Measurements from ENCODE around the gene BRAT1. TPM values are rescaled to one million over a fixed set of nuclear protein-coding genes. Genes with fewer than 3 reads are reported as not detected.

BRAT1 gene
- total and polyA plus RNA-seq, 7 experiments from 2014 or later: 23.4 to 58.9 (median 37.0) TPM

DNA sequence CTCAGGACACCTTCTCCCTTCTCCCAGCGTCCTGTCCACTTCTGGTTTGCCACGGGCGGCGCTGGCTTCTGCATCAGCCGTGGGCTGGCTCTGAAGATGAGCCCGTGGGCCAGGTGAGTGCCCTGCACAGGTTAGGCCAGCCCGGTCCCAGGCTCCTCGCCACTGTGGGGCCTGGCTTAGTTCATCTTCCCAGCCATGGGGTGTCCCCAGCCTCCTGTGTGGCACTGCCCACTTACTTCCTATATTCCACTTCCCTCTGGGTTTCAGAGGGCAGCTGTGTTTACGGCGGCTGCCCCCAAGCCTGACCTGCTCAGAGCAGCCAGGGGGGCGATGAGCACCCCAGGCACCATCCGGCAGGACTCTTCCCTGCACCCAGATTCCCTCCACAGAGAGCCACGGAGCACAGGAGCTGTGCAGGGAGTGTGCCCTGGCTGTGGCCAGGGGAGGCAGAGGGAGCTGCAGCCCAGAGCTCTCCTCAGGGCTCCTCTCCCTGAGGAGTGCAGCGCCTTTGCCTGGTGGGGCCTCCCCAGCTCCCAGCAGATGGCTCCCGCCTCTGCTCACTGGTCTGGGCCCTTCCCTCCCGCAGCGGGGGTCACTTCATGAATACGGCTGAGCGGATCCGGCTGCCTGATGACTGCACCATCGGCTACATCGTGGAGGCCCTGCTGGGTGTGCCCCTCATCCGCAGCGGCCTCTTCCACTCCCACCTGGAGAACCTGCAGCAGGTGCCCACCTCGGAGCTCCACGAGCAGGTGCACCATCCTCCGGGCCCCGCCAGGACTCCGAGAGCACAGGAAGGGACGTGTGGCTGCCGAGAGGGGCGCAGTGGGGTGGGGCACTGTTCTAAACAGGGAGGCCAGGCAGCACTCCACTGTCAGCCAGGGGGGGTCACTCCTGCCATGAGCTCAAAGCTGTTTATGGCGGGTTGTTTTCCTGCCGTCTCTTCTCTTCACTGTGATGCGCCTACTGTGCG lies 29.4 kb downstream of the BRAT1 start:
- ChIA-PET POLR2A (interaction anchor here (0.7 to 15.7 kb wide), 4 partner anchors 15 to 574 kb away, joined by 3 to 401 read pairs (median 3); no protein-coding TSS in a partner anchor), CTCF (interaction anchor here (1.3 kb wide), 1 partner anchor 184 kb away, joined by 3 read pairs; no protein-coding TSS in a partner anchor)
- Mint-ChIP-seq H3K4me1 (peaks cover 45 to 69% (median 57%) of the 10 kb centered on the region in 7 donors), H3K36me3 (peaks cover 0 to 28% (median 4%) of the 10 kb centered on the region in 5 donors), H3K27ac (peak overlapping the region in 7 of 9 donors; percentile 21 to 81 (median 56)), H3K27me3 (no peaks in the 10 kb centered on the region), H3K9me3 (no peaks in the 10 kb centered on the region), H3K4me3 (peak overlapping the region in 5 of 10 donors; percentile 23 to 57 (median 33))
- intact Hi-C loops (cut with micrococcal nuclease): no loop called here
- peak overlapping the region; percentile 3 for H3K27ac ChIP-seq (ENCODE audit: low read depth, low read length)
- H3K36me3 ChIP-seq (ENCODE audit: control insufficient read depth in 2 of 3, insufficient read depth in 3 of 3, low read length in 3 of 3): peaks cover 0 to 45% (median 20%) of the 10 kb centered on the region in 3 experiments
- DNase-seq: peak in 1 of 9 donors; percentile 11
- H3K4me3 ChIP-seq (ENCODE audit: low read length): no peak overlapping the region
- H3K27me3 ChIP-seq (ENCODE audit: control insufficient read depth in 2 of 2, insufficient read depth in 2 of 2, low read length in 2 of 2): no peaks in the 10 kb centered on the region
- H3K4me1 ChIP-seq (ENCODE audit: control insufficient read depth in 2 of 2, insufficient read depth in 2 of 2, low read length in 2 of 2): peaks cover 50 to 78% of the 10 kb centered on the region in 2 donors
- no peak for ATAC-seq
- H3K9me3 ChIP-seq (ENCODE audit: control insufficient read depth in 2 of 3, low read length in 3 of 3): no peaks in the 10 kb centered on the region

DNA sequence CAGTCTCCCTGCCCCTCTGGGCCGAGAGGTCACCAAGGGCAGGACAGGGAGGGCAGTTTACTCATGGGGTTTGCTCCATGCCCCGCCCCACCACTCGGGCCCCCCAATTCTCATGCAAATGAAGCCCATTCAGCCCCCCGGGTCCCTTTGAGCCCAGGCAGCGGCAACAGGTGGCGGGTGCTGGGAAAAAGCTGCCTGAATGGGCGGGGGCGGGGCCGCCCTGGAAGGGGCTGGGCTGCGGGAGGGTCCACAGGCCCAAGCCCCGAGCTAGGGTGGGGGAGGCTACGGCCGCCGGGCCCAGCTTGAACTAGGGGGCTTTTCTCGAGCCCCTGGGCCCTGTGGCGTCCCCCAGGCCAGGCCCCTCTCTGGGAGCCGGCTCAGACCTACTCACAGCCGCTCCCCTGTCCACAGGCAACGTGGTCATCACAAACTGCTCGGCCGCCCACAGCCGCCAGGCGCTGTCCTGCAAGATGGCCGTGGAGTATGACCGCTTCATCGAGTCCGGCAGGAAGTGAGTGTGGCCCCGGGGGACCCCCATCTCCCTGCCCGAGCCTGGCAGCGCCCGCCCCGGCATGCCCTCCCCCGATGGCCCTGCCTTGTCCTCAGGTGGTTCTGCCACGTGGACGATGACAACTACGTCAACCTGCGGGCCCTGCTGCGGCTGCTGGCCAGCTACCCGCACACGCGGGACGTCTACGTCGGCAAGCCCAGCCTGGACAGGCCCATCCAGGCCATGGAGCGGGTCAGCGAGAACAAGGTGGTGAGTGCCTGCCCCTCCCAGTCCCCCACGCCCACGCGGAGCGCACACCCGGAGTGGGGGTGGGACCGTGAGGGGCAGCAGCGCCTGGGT lies 30.3 kb downstream of the BRAT1 start:
- no peaks in the 10 kb centered on the region for H3K27me3 Mint-ChIP-seq
- POLR2A ChIA-PET: interaction anchor here (0.9 to 15.7 kb wide), 4 partner anchors 14 to 29 kb away, joined by 3 to 401 read pairs (median 4); no protein-coding TSS in a partner anchor
- peaks cover 0 to 52% (median 20%) of the 10 kb centered on the region in 3 experiments for H3K36me3 ChIP-seq (ENCODE audit: control insufficient read depth in 2 of 3, insufficient read depth in 3 of 3, low read length in 3 of 3)
- peaks cover 0 to 30% (median 4%) of the 10 kb centered on the region in 5 donors for H3K36me3 Mint-ChIP-seq
- ATAC-seq (no peak), DNase-seq (peak in 1 of 9 donors; percentile 11)
- no peaks in the 10 kb centered on the region for H3K9me3 ChIP-seq (ENCODE audit: control insufficient read depth in 2 of 3, low read length in 3 of 3)
- peak overlapping the region in 1 of 10 donors; percentile 98 for H3K4me3 Mint-ChIP-seq
- H3K4me3 ChIP-seq (ENCODE audit: low read length): no peak overlapping the region
- H3K27me3 ChIP-seq (ENCODE audit: control insufficient read depth in 2 of 2, insufficient read depth in 2 of 2, low read length in 2 of 2): no peaks in the 10 kb centered on the region
- H3K27ac ChIP-seq (ENCODE audit: low read depth, low read length): no peak overlapping the region
- intact Hi-C loops (cut with micrococcal nuclease): loop anchor here in 1 of 2 donors (5.0 kb wide), 2 partner anchors 48 to 118 kb away; partner anchors contain the start of gene GRIFIN
- CTCF ChIA-PET: no interaction called here
- peaks cover 36 to 60% (median 48%) of the 10 kb centered on the region in 7 donors for H3K4me1 Mint-ChIP-seq
- H3K9me3 Mint-ChIP-seq: no peaks in the 10 kb centered on the region
- H3K4me1 ChIP-seq (ENCODE audit: control insufficient read depth in 2 of 2, insufficient read depth in 2 of 2, low read length in 2 of 2): peaks cover 43 to 69% of the 10 kb centered on the region in 2 donors
- H3K27ac Mint-ChIP-seq: peak overlapping the region in 1 of 9 donors; percentile 59

DNA sequence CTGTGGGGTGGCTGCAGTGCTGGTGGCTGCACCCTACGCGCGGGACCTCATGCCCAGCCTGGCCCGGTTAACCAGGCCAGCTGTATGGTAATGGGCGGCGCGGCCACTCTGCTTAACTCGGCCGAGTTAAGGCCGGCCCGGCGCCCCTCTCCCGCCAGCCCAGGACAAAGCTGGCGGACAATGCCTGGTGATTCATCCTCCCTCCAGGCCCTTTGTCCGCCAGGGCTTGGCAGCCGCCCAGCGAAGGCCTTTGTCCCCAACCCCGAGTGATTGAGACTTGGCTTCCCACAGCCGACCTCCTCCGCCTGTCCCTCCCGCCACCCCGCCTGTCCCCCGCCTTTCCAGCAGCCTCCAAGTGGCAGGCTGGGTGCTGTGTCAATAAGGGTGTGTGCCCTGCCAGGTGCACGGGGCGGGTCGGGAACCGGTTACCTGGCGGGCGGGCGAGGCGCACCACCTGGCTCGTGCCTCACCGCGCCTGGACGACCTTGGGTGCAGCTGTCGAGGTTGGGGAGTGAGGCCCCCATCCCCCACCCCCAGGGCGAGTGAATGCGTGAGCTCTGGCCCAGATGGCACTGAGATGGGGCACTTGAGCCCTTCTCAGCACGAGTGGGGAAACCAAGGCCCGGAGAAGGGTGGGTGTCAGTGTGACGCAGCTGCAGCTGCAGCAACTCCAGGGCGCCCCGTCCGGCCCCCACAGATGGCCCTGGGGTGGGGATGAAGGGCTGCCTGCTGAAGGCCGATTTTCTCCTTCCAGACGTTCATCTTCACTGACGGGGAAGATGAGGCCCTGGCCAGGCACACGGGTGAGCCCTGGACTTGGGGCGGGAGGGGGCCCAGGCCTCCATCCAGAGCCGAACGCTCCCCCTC lies 31.1 kb downstream of the BRAT1 start:
- ATAC-seq (no peak), DNase-seq (no peak)
- ChIA-PET POLR2A (interaction anchor here (1.1 to 15.7 kb wide), 4 partner anchors 14 to 30 kb away, joined by 3 to 401 read pairs (median 4); no protein-coding TSS in a partner anchor), CTCF (interaction anchor here (1.0 kb wide), 1 partner anchor 15 kb away, joined by 3 read pairs; no protein-coding TSS in a partner anchor)
- Histone ChIP-seq H3K4me1 (ENCODE audit: control insufficient read depth in 2 of 2, insufficient read depth in 2 of 2, low read length in 2 of 2) (peaks cover 35 to 62% of the 10 kb centered on the region in 2 donors), H3K36me3 (ENCODE audit: control insufficient read depth in 2 of 3, insufficient read depth in 3 of 3, low read length in 3 of 3) (peaks cover 0 to 52% (median 20%) of the 10 kb centered on the region in 3 experiments), H3K9me3 (ENCODE audit: control insufficient read depth in 2 of 3, low read length in 3 of 3) (no peaks in the 10 kb centered on the region), H3K27ac (ENCODE audit: low read depth, low read length) (peak overlapping the region; percentile 78), H3K27me3 (ENCODE audit: control insufficient read depth in 2 of 2, insufficient read depth in 2 of 2, low read length in 2 of 2) (no peaks in the 10 kb centered on the region), H3K4me3 (ENCODE audit: low read length) (no peak overlapping the region)
- Mint-ChIP-seq H3K27ac (peak overlapping the region in 3 of 9 donors; percentile 36 to 83 (median 67)), H3K9me3 (no peaks in the 10 kb centered on the region), H3K27me3 (no peaks in the 10 kb centered on the region), H3K4me3 (peak overlapping the region in 8 of 10 donors; percentile 32 to 98 (median 70)), H3K4me1 (peaks cover 33 to 53% (median 41%) of the 10 kb centered on the region in 7 donors), H3K36me3 (peaks cover 0 to 30% (median 4%) of the 10 kb centered on the region in 5 donors)
- intact Hi-C loops (cut with micrococcal nuclease): loop anchor here in 1 of 2 donors (2.0 to 5.0 kb wide), 3 partner anchors 15 to 117 kb away; partner anchors contain the start of gene GRIFIN

DNA sequence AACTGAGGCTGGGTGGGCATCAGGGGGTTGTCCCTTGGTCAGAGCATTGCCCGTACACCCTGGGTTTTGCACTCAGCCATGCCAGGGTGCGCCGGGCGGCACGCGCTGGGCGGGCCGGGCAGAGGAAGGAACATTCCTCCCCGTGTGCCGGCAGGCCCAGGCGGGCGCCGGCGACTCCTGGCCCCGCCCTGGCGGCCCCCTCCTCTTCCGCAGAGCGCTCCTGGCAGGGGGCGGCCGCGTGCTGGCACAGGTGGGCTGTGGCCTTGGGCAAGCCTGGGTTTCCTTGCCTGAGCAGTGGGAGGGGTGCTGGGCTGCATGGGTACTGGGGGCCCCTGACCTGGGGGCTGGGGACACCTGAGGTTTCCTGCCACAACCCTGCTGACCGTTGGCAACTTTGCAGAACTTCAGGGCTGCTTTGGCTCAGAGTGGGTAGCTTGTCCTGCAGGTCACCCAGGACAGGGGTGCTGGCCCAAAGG lies 31.8 kb downstream of the BRAT1 start:
- Mint-ChIP-seq H3K9me3 (peaks cover 0 to under 1% (median 0%) of the 10 kb centered on the region in 11 donors), H3K36me3 (peaks cover 0 to 30% (median 4%) of the 10 kb centered on the region in 5 donors), H3K27me3 (no peaks in the 10 kb centered on the region), H3K27ac (peak overlapping the region in 6 of 9 donors; percentile 83 to 94 (median 86)), H3K4me1 (peaks cover 30 to 51% (median 36%) of the 10 kb centered on the region in 7 donors), H3K4me3 (peak overlapping the region; percentile 86 to 99 (median 96))
- peaks cover 31 to 57% of the 10 kb centered on the region in 2 donors for H3K4me1 ChIP-seq (ENCODE audit: control insufficient read depth in 2 of 2, insufficient read depth in 2 of 2, low read length in 2 of 2)
- ATAC-seq (no peak), DNase-seq (no peak)
- H3K9me3 ChIP-seq (ENCODE audit: control insufficient read depth in 2 of 3, low read length in 3 of 3): no peaks in the 10 kb centered on the region
- peak overlapping the region; percentile 78 for H3K27ac ChIP-seq (ENCODE audit: low read depth, low read length)
- H3K27me3 ChIP-seq (ENCODE audit: control insufficient read depth in 2 of 2, insufficient read depth in 2 of 2, low read length in 2 of 2): no peaks in the 10 kb centered on the region
- peaks cover 0 to 48% (median 20%) of the 10 kb centered on the region in 3 experiments for H3K36me3 ChIP-seq (ENCODE audit: control insufficient read depth in 2 of 3, insufficient read depth in 3 of 3, low read length in 3 of 3)
- CTCF ChIA-PET: interaction anchor here (1.0 to 1.2 kb wide), 2 partner anchors 15 to 45 kb away, joined by 3 to 4 read pairs; no protein-coding TSS in a partner anchor
- POLR2A ChIA-PET: interaction anchor here (0.7 to 15.7 kb wide), 10 partner anchors 13 to 191 kb away, joined by 3 to 401 read pairs (median 4); partner anchors contain the start of gene BRAT1
- peak overlapping the region; percentile 94 for H3K4me3 ChIP-seq (ENCODE audit: low read length)
- intact Hi-C loops (cut with micrococcal nuclease): loop anchor here in 1 of 2 donors (2.0 to 5.0 kb wide), 3 partner anchors 15 to 116 kb away; partner anchors contain the start of gene GRIFIN

DNA sequence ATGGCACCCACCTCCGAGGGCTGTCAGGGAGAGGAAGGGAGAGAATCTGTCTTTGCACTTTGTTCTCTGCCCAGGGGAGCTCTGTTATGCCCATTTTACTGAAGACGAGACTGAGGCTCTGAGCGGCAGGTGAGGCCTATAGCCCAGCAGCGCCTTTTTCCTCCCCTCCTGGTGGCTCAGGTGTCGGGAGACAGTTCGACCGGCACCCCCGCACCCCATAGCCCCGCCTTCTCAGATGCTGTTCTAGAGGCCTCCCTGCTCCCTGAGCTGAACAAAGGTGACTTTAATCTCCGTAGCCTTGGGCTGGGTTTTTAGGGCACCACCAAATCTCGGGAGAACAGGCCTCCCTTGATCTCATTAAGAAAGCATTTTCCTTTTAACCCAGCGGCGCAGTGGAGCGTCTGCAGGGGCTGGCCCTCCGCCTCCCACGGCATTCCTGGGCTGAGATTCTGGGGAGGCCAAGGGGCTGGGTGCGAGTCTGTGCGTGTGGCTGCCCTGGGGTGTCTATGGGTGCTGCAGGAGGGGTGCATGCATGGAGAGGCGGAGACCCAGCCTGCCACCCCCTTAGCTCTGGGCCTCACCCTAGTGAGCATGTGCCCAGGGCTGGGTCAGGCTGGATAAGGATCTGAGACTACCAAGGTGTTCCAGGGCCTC lies 32.4 kb downstream of the BRAT1 start:
- no peaks in the 10 kb centered on the region for H3K27me3 ChIP-seq (ENCODE audit: control insufficient read depth in 2 of 2, insufficient read depth in 2 of 2, low read length in 2 of 2)
- H3K4me3 ChIP-seq (ENCODE audit: low read length): peak overlapping the region; percentile 94
- Mint-ChIP-seq H3K36me3 (peaks cover 0 to 27% (median 4%) of the 10 kb centered on the region in 5 donors), H3K27ac (peak overlapping the region; percentile 65 to 94 (median 86)), H3K4me3 (peak overlapping the region; percentile 86 to 99 (median 96)), H3K9me3 (peaks cover 0 to 2% (median 0%) of the 10 kb centered on the region in 11 donors), H3K4me1 (peaks cover 24 to 51% (median 36%) of the 10 kb centered on the region in 7 donors), H3K27me3 (peaks cover 0 to 2% (median 0%) of the 10 kb centered on the region in 5 donors)
- H3K36me3 ChIP-seq (ENCODE audit: control insufficient read depth in 2 of 3, insufficient read depth in 3 of 3, low read length in 3 of 3): peaks cover 0 to 44% (median 20%) of the 10 kb centered on the region in 3 experiments
- ATAC-seq (no peak), DNase-seq (peak in 1 of 9 donors; percentile 57)
- intact Hi-C loops (cut with micrococcal nuclease): loop anchor here in 1 of 2 donors (1.0 to 5.0 kb wide), 5 partner anchors 7 to 116 kb away; partner anchors contain the start of genes BRAT1 and GRIFIN
- H3K4me1 ChIP-seq (ENCODE audit: control insufficient read depth in 2 of 2, insufficient read depth in 2 of 2, low read length in 2 of 2): peaks cover 30 to 56% of the 10 kb centered on the region in 2 donors
- POLR2A ChIA-PET: interaction anchor here (0.7 to 15.7 kb wide), 12 partner anchors 7 to 191 kb away, joined by 3 to 401 read pairs (median 4); partner anchors contain the start of gene BRAT1
- H3K27ac ChIP-seq (ENCODE audit: low read depth, low read length): peak overlapping the region; percentile 78
- no peaks in the 10 kb centered on the region for H3K9me3 ChIP-seq (ENCODE audit: control insufficient read depth in 2 of 3, low read length in 3 of 3)
- CTCF ChIA-PET: interaction anchor here (1.0 to 1.2 kb wide), 2 partner anchors 14 to 45 kb away, joined by 3 to 4 read pairs; no protein-coding TSS in a partner anchor

Measured in naive thymus-derived CD4-positive, alpha-beta T cell (primary cell).